22Rv1 (cell line): ENCODE measurements around the gene PPM1B.

Source experiments
- CTCF ChIP-seq: fragments of 450-650 bp; IDR thresholded peaks from 2 replicates; pipeline ENCODE4 v1.5.1; 2017; ENCODE audit warnings: mild to moderate bottlenecking
- ZFX ChIP-seq: fragments of 450-650 bp; IDR thresholded peaks from 2 replicates; pipeline ENCODE4 v1.6.1; 2017; ENCODE audit warnings: antibody characterized with exemption, borderline replicate concordance

GRCh38 chr2:44170311-44170717 lies 1.6 kb downstream of the PPM1B start:
- TF ChIP-seq CTCF (no peak), ZFX (no peak)
